HG02981 (cell line): ENCODE measurements around the gene CTIF.

ENCODE experiments used
- ATAC-seq: cut with Tn5 transposase; IDR thresholded peaks from one replicate; pipeline ENCODE4 v1.9.1; 2021; ENCODE audit warnings: mild to moderate bottlenecking, moderate library complexity; ENCODE audit not compliant: unreplicated experiment

CTIF gene

GRCh38 chr18:48871391-48872166 is 332.7 kb downstream of the CTIF start:
- no peak for ATAC-seq

GRCh38 chr18:48872234-48873145 is 333.7 kb downstream of the CTIF start:
- ATAC-seq = no peak

GRCh38 chr18:48874233-48874632 is 335.4 kb downstream of the CTIF start:
- no peak for ATAC-seq

GRCh38 chr18:48874701-48875162 is 335.9 kb downstream of the CTIF start:
- ATAC-seq = no peak

GRCh38 chr18:48875314-48875941 is 336.6 kb downstream of the CTIF start:
- ATAC-seq = no peak

GRCh38 chr18:48875942-48876511 is 337.2 kb downstream of the CTIF start:
- no peak for ATAC-seq

GRCh38 chr18:48876590-48876989 is 337.8 kb downstream of the CTIF start:
- ATAC-seq = no peak

GRCh38 chr18:48877941-48878340 is 339.1 kb downstream of the CTIF start:
- no peak for ATAC-seq

GRCh38 chr18:48878471-48878870 is 339.6 kb downstream of the CTIF start:
- ATAC-seq = no peak

GRCh38 chr18:48879008-48879431 is 340.2 kb downstream of the CTIF start:
- no peak for ATAC-seq

GRCh38 chr18:48880931-48881330 is 342.1 kb downstream of the CTIF start:
- ATAC-seq = no peak

- ATAC-seq = no peak
Measured at GRCh38 chr18:48882379-48882778, 343.5 kb downstream of the CTIF start.

- no peak for ATAC-seq
Measured at GRCh38 chr18:48884306-48884705, 345.5 kb downstream of the CTIF start.

GRCh38 chr18:48884771-48885170 is 345.9 kb downstream of the CTIF start:
- ATAC-seq = no peak

- ATAC-seq = no peak
Measured at GRCh38 chr18:48885266-48885923, 346.6 kb downstream of the CTIF start.

- no peak for ATAC-seq
Measured at GRCh38 chr18:48885924-48886400, 347.1 kb downstream of the CTIF start.

GRCh38 chr18:48886520-48887293 is 347.9 kb downstream of the CTIF start:
- no peak for ATAC-seq

GRCh38 chr18:48887294-48887904 is 348.6 kb downstream of the CTIF start:
- ATAC-seq = no peak
